Activated CD4-positive, alpha-beta T cell treated with anti-CD3 and anti-CD28 coated beads for 1 hour (primary cell): ENCODE measurements around the gene CRTAC1.

Experiments used
- DNase-seq: peaks from one replicate; pipeline ENCODE4 v3.0.0-alpha.2; 2020

CRTAC1 gene

DNA sequence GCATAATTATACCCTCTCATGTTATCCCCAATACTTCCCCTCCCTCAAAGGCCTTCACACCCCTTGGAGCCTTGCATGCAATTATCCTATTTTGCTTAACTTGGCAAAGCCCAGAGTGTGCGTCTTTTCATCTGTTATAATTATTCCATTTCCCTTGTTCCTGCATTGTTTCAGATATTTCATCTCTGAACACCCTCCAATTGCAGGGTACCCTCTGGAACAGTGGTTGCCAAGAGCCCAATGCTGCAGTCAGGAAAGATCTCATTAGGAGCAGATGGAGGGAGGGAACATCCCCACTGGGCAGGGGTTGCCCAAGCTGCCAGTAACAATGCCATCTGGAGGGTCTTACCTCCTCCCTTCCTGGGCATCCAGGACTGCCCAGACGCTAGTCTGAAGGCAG is 199.2 kb downstream of the CRTAC1 start:
- no peak for DNase-seq

DNA sequence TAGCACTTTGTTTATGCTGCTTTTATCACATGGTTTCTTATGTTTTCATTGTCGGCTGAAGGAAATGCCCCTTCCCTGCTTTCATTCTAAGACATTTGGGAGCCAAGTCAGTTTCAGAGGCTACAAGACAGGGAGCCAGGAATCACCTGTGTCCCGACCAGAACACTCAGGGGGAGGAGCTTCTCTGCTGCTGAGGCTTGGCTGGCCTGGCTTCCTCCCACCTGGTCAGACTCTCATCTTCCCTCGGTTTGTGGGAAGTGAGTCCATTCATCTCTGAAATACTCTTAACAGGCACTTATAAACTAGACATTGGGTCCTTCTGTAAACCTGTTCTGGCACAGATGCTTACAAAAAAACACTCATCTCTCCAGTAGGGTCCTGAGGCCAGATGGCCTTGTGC is 200.4 kb downstream of the CRTAC1 start:
- DNase-seq = no peak

DNA sequence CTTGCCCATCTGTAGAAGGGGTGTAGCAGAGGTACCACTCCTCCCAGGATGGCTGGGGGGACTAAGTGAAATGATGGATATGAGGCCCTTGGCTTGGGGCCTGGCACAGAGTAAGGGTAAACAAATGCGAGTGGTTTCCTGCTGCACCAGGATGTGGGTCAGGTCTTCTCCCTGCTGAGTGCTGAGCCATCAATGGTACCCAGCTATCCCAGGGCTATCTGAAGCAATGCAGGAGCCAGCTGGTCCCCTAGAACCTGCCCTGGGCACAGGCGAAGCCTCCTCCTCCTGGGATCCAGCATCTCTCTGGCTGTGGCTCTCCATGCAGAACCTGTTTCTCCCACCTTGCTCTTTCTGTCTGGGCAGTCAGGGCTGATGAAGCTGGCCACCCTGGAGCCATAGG is 201.7 kb downstream of the CRTAC1 start:
- no peak for DNase-seq

DNA sequence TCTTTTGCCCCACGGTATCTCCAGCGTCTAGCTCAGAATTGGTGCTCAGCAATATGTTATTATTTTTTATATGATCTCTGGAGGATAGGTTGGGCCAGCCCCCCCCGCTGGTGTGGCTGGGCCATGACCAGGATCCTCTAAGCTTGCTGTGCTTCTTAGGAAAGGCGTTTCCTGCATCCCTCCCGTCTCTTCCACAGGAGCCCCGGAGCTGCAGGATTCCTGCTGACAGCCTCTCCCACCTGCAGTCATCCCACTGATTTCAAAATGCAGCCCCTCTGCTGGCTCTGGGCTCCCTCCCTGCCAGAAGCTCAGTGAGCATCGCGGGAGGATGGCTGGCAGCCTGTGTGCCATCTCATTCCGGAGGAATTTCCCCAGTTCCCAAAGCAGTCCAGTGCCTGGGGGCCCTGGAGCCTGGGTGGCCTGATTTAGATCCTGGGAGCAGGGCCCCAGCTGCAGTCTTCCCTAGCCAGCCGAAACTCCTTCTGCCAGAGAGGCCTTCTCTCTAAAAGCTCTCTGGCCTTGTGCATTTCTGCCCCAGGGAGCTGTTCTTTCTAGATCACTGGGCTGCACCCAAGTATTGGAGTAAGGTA is 202.6 kb downstream of the CRTAC1 start:
- DNase-seq = no peak

DNA sequence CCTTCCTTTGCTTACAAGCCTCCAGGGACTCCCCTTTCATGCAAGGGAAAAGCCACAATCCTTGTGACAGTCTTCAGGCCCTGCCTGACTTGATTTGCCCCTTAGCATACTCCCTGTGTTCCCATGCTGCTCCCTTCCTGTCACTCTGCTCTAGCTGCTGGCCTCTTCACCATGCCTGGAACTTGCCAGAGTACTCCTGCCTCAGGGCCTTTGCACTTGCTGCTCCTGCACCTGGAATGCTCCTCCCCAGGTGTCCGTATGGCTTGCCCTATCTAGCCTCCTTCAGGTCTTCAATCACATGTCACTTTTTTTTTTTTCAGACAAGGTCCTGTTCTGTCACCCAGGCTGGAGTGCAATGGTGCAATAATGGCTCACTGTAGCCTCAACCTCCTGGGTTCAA is 203.5 kb downstream of the CRTAC1 start:
- no peak for DNase-seq

DNA sequence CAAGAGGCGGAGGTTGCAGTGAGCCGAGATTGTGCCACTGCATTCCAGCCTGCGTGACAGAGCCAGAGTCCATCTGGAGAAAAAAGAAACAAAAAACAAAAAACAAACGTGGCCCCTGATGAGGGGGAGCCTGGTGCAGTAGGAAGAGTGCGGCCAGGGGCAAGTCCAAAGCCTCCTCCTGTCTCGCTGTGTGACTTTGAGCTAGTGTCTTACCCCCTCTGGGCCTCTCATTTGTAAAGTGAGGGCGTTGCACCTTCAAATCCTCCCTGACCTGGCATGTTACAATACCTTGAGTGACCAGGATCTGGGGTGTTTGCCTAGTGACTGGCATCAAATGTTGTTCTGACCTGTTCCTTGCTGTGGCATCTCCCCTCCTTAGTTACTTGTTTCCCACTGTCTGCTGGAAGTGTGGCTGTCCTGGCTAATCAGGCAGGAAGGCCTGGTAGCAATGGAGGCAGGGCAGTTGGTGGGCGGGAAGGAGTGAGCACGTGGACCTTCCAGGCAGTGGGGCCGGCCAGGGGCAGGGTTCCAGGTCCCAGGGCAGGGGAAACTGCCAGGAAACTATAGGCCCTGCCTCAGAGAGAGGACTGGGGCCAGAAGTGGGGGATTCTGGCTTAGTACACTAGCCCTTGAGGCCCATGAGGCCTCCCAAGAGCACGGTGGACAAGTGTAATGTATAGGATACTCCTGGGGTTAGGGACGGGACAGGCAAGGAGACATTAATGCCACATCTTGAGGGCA is 205.2 kb downstream of the CRTAC1 start:
- no peak for DNase-seq

DNA sequence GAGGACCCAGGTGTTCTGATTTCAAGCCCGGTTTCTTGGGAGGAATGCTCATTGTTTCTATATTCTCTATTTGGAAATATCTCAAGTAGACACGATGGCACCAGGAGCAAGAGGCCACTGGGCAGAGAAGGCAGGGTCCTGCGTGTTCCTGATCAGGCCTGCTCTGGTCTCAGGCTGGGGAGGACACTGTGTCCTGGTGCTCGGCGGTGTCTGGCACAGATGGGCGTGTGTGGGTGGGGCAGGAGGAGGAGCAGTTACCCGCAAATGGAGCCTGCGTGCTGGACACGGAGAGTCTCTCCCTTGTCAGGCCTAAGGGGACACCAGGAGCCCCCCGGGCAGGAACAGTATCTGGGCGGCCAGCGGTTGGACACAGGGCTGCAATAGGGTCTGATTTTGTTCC is 206.7 kb downstream of the CRTAC1 start:
- DNase-seq = no peak

DNA sequence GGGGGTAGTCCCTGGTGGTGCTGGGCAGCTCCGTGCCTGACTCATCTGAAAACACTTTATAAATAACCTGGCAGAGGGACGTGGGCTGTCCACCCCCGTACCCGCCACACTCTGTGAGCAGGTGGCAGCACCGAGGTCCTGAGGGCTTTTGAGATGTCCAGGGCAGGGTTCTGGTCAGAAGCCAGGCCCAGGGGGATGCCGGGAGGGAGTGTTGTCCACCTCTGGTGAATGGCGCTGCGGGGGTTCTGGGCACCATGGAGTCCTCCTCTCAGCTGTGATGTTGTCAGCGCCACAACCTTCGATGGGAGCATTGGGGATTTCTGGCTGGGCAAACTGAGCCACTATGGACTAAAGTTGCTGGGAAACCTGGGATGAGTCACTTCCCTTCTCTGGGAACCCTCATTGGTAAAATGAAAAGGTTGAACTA is 208.1 kb downstream of the CRTAC1 start:
- DNase-seq = no peak

DNA sequence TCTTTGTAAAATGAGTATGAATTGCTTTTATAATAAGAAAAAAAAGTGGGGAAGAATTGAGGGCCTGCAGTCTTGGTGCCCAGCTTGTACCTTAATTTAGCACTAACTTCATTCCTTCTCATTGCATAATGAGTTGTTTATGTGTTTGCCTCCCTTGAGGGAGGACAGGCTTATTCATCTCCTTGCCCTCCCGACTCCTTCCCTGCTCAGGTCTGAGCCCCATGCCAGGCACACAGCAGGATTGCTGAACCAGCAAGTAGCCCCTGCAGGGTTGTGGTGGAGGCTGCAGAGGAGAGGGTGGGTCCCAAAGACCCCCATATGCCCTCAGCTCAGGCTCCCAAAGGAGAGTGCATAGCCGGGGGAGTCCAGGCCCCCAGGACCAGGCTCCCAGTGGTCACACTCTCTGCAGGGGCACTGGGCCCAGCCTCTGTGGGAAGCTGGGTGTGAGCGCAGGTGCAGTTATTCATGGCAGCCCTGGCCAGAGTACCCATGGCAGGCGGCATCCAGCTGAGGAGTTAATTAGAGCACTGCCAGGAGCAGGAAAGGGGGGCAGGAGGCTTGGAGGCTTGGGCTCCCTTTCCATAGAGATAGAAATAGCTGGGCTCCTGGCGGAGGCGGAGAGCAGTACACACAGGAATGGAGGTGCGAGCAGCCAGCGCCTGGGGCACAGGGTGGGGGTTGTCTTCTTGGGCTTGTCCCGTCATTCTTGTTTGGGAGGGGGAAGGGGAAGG is 208.9 kb downstream of the CRTAC1 start:
- DNase-seq = no peak

DNA sequence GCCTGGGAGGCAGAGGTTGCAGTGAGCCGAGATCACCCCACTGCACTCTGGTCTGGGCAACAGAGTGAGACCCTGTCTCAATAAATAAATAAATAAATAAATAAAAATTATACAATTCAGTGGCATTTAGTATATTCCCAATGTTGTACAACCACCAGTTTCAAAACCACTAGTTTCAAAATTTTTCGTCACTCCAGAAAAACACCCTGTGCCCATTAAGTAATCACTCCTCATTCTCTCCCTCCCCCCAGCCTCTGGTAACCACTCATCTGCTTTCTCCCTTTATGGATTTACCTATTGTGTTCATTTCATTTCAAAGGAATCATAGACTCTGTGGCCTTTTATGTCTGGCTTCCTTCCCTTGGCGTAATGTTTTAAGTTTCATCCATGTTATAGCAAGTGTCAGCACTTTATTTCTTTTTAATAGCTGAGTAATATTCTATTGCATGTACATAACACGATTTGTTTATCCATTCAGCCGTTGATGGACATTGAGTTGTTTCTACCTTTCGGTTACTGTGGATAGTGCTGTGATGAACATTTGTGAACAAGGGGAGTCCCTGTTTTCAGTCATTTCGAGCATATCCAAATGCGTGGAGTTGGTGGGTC is 210.2 kb downstream of the CRTAC1 start:
- DNase-seq = no peak

DNA sequence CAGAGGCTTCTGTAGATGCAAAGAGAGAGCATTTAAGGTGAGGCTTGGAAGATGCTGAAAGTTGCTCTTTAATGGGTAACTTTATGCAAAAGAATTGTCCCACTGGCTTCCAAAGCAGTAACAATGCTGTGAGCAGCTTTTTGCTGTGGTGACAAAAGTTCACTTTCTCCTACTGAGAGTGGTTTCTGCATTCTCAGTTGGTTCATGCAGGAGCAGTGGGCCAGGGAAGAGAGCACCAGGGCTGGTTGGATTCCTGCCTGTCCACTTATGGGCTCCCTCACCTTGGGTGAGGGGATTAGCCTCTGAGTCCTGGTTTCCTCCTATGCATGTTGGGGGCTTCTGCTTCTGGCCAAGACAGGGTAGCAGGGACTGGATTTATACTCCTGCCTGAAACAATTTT is 211.8 kb downstream of the CRTAC1 start:
- no peak for DNase-seq

DNA sequence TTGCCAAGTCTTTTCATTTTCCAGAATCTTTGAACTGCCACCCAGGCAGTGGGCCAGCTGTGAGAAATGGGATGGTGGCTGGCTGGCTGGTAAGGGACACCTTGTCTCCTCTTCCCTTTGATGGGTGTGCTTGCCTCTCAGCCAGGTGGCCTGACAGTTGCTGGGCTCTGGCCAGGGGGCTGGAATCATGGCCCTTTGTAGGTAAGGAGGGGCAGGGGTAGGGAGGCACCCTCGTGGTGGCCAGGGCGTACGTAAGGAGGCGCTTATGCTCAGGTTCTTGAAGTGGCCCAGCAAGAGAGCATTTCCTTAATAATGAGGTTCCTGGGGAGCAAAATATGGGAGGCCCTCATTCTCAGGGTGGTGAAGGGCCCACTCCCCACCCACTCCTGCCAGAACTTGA is 213.8 kb downstream of the CRTAC1 start:
- DNase-seq = no peak
